Measurements from ENCODE around the gene SPPL2B. TPM values are rescaled to one million over a fixed set of nuclear protein-coding genes. Genes with fewer than 3 reads are reported as not detected.

SPPL2B gene
- total and polyA plus RNA-seq, 9 of the 15 experiments (the other 6 are each of a cell fraction or from before 2014, with no cell fraction given), result 0.20 to 81.2 (median 15.1) TPM

GRCh38 chr19:2320049-2320448 is 8.4 kb upstream of the SPPL2B start:
- BruUV-seq (replicated peaks), result no TSS peak

DNA sequence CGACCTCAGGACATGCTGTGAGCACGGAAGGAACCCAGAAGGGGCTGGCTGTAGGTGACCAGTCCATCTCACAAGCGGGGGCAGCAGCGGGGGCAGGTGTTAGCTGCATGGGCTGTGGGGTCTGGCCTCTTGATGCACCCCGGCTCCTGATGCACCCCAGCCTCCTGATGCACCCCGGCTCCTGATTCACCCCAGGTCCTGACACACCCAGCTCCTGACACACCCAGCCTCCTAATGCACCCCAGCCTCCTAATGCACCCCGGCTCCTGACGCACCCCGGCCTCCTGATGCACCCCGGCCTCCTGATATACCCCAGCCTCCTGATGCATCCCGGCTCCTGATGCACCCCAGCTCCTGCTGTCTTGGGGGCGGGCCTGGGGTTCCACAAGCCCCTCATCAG is 7.5 kb upstream of the SPPL2B start:
- Histone ChIP-seq H3K4me1 (replicated peaks in 1 of 2; ENCODE audit: control insufficient read depth in 2 of 2, insufficient read depth in 2 of 2, low read length in 2 of 2) (peaks cover 3 to 52% of the 10 kb centered on the region in 2 experiments; a peak in 3 of 5 replicates), H3K36me3 (ENCODE audit: control insufficient read depth, insufficient read depth, low read length) (peaks cover 42% of the 10 kb centered on the region; the same call in 2 of the 3 replicates), H4K20me1 (replicated peaks; ENCODE audit: control insufficient read depth, insufficient read depth, low read length) (no peaks in the 10 kb centered on the region), H3K4me2 (ENCODE audit: insufficient read depth, low read length) (no peak overlapping the region), H3K27ac (ENCODE audit: extremely low read depth, low read depth, low read length) (no peak overlapping the region), H3K79me2 (ENCODE audit: control insufficient read depth, insufficient read depth, low read length) (peaks cover 12% of the 10 kb centered on the region), H3K9me1 (ENCODE audit: control insufficient read depth, insufficient read depth, low read length) (no peaks in the 10 kb centered on the region), H3K4me3 (no peak overlapping the region), H3K27me3 (ENCODE audit: control insufficient read depth in 2 of 2, insufficient read depth in 2 of 2, low read length in 2 of 2) (no peaks in the 10 kb centered on the region), H2AFZ (ENCODE audit: low read depth, low read length) (no peak overlapping the region), H3K9me3 (replicated peaks; ENCODE audit: control insufficient read depth, insufficient read depth, low read depth, low read length) (no peaks in the 10 kb centered on the region), H3K9ac (ENCODE audit: insufficient read depth in 1 of 2, low read depth in 2 of 2, low read length in 2 of 2) (no peak overlapping the region)
- CTCF ChIA-PET (ENCODE audit: low intra/inter-chr PET ratio), result no interaction called here
- in situ Hi-C loops (cut with MboI), result no loop called here
- DNase-seq (ENCODE audit: extremely low read depth in 1 of 4, low spot score in 3 of 4) (no peak), FAIRE-seq (no peak), ATAC-seq (no peak)
- no TSS peak for BruUV-seq (replicated peaks)
- POLR2A ChIA-PET, result interaction anchor here (0.8 to 1.6 kb wide), 2 partner anchors 44 to 87 kb away, joined by 3 to 4 read pairs; no protein-coding TSS in a partner anchor
- WGBS (ENCODE audit: insufficient coverage, low coverage, missing lambda C conversion rate), result 79% methylated on average over 12 of the region's 12 CpGs
- intact Hi-C loops (cut with micrococcal nuclease), result loop anchor here (10.0 kb wide), 1 partner anchor 64 kb away; no protein-coding TSS in a partner anchor
- TF ChIP-seq POLR2G (IDR thresholded peaks at IDR 0.05; ENCODE audit: low read depth, low read length), result peak; percentile 56
- TF ChIP-seq E2F8 (IDR thresholded peaks at IDR 0.05; ENCODE audit: low read depth, partially characterized antibody), result peak; percentile 29
- no peak for TF ChIP-seq ZNF197 (CRISPR knock-in tag; IDR thresholded peaks at IDR 0.05; ENCODE audit: low read depth)
- TF ChIP-seq BRCA1 (IDR thresholded peaks at IDR 0.05), result no peak
- TF ChIP-seq BRCA1 (CRISPR knock-in tag; IDR thresholded peaks at IDR 0.05), result no peak
- peak; percentile 52 for TF ChIP-seq MYNN (IDR thresholded peaks at IDR 0.05)
- TF ChIP-seq MYNN (CRISPR knock-in tag; IDR thresholded peaks at IDR 0.05), result no peak
- TF ChIP-seq POLR2B (IDR thresholded peaks at IDR 0.05; ENCODE audit: low read depth, partially characterized antibody), result peak; percentile 47

More at GRCh38 chr19:2320049-2320448, 8.4 kb upstream of the SPPL2B start:
- Histone ChIP-seq H3K27me3 (ENCODE audit: control insufficient read depth in 2 of 2, insufficient read depth in 2 of 2, low read length in 2 of 2) (no peaks in the 10 kb centered on the region), H3K9me1 (ENCODE audit: control insufficient read depth, insufficient read depth, low read length) (no peaks in the 10 kb centered on the region), H3K4me1 (replicated peaks in 1 of 2; ENCODE audit: control insufficient read depth in 2 of 2, insufficient read depth in 2 of 2, low read length in 2 of 2) (peaks cover 3 to 47% of the 10 kb centered on the region in 2 experiments; a peak in 3 of 5 replicates), H3K36me3 (ENCODE audit: control insufficient read depth, insufficient read depth, low read length) (peaks cover 33% of the 10 kb centered on the region; the same call in 2 of the 3 replicates), H3K9ac (ENCODE audit: insufficient read depth in 1 of 2, low read depth in 2 of 2, low read length in 2 of 2) (peak overlapping the region in 1 of 2 experiments; percentile 58; a peak in 1 of 4 replicates), H2AFZ (ENCODE audit: low read depth, low read length) (no peak overlapping the region), H4K20me1 (replicated peaks; ENCODE audit: control insufficient read depth, insufficient read depth, low read length) (no peaks in the 10 kb centered on the region), H3K4me2 (ENCODE audit: insufficient read depth, low read length) (no peak overlapping the region), H3K79me2 (ENCODE audit: control insufficient read depth, insufficient read depth, low read length) (0 out of 3 replicates have a peak, but pooled peaks cover 3% of the 10 kb centered on the region), H3K9me3 (replicated peaks; ENCODE audit: control insufficient read depth, insufficient read depth, low read depth, low read length) (peaks cover 7% of the 10 kb centered on the region), H3K27ac (ENCODE audit: extremely low read depth, low read depth, low read length) (no peak overlapping the region), H3K4me3 (no peak overlapping the region)
- POLR2A ChIA-PET, result interaction anchor here (0.7 kb wide), 1 partner anchor 42 kb away, joined by 3 read pairs; no protein-coding TSS in a partner anchor
- 72% methylated on average over 11 of the region's 12 CpGs for WGBS (ENCODE audit: insufficient coverage, low coverage, missing lambda C conversion rate)
- ATAC-seq (no peak), FAIRE-seq (no peak), DNase-seq (ENCODE audit: extremely low read depth in 1 of 4, low spot score in 3 of 4) (no peak)
- TF ChIP-seq POLR2G (IDR thresholded peaks at IDR 0.05; ENCODE audit: low read depth, low read length), result 0 out of 2 replicates have a peak, but pooled peaks have one; percentile 13
- no peak for TF ChIP-seq THRAP3 (IDR thresholded peaks at IDR 0.05; ENCODE audit: borderline replicate concordance)
- CTCF ChIA-PET (ENCODE audit: low intra/inter-chr PET ratio), result interaction anchor here (0.6 kb wide), 1 partner anchor 12 kb away, joined by 4 read pairs; no protein-coding TSS in a partner anchor
- in situ Hi-C loops (cut with MboI) (no loop called here), intact Hi-C loops (cut with micrococcal nuclease) (loop anchor here (10.0 kb wide), 1 partner anchor 65 kb away; no protein-coding TSS in a partner anchor)

Data from K562 (cell line).